Lower leg skin (tissue), 3 donors: Measurements from ENCODE around the gene DGKI.

Experiments
- POLR2A ChIP-seq, 2 donors: fragments of 450-650 bp; IDR thresholded peaks; one replicate each; pipeline ENCODE4 v1.6.1; 2016 to 2017; ENCODE audit warnings: antibody characterized with exemption in 2 of 2, mild to moderate bottlenecking in 1 of 2, moderate library complexity in 1 of 2
- TF ChIP-seq, protein P1 (sequence below), 3 donors: fragments of 450-650 bp; IDR thresholded peaks; one replicate each; pipeline ENCODE4 v1.5.1; 2016; ENCODE audit warnings: antibody characterized with exemption in 3 of 3, mild to moderate bottlenecking in 3 of 3, moderate library complexity in 2 of 3

DNA sequence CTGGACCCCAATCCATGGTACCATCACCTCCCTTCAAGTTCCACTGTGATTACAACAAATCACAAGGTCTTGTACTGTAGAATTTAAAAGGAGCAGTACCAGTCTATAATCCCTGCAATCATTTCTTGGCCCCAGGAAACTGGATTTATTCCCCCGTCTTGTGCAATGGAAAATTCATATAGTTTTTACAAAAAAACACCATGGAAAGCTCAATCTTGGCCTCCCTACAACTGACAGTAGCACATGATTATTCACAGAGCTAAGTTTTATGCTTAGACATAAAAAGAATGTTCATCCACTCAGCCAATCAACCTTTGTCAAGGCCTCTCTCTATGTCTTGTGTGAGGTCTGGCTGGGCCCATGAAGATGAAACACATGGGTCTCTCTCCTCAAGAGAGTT lies 10.2 kb downstream of the DGKI start:
- TF ChIP-seq, protein P1, sequence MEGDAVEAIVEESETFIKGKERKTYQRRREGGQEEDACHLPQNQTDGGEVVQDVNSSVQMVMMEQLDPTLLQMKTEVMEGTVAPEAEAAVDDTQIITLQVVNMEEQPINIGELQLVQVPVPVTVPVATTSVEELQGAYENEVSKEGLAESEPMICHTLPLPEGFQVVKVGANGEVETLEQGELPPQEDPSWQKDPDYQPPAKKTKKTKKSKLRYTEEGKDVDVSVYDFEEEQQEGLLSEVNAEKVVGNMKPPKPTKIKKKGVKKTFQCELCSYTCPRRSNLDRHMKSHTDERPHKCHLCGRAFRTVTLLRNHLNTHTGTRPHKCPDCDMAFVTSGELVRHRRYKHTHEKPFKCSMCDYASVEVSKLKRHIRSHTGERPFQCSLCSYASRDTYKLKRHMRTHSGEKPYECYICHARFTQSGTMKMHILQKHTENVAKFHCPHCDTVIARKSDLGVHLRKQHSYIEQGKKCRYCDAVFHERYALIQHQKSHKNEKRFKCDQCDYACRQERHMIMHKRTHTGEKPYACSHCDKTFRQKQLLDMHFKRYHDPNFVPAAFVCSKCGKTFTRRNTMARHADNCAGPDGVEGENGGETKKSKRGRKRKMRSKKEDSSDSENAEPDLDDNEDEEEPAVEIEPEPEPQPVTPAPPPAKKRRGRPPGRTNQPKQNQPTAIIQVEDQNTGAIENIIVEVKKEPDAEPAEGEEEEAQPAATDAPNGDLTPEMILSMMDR (IDR thresholded peaks at IDR 0.05): no peak
- no peak for TF ChIP-seq POLR2A (IDR thresholded peaks at IDR 0.05)
